ENCODE results near the gene FBN3.
"Not testable (repeated sequence)": the region's sequence is repeated elsewhere in the genome, so short reads cannot be mapped to it uniquely, and the experiment has no call there.

The FBN3 gene

DNA sequence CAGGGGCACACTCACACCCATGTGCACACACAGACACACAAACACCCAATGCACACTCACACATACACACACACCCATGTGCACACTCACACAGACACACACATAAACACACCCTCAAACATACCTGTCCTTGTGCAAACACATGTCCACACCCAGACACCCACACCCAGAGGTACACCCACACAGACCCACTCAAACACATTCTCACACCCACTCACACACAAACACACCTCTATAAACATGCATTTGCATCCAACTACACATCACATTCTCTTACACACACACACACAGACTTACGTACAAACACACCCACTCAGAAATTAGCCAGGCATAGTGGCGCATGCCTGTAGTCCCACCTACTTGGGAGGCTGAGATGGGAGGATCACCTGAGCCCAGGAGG lies 31.4 kb downstream of the FBN3 start:
- DNase-seq = no peak

DNA sequence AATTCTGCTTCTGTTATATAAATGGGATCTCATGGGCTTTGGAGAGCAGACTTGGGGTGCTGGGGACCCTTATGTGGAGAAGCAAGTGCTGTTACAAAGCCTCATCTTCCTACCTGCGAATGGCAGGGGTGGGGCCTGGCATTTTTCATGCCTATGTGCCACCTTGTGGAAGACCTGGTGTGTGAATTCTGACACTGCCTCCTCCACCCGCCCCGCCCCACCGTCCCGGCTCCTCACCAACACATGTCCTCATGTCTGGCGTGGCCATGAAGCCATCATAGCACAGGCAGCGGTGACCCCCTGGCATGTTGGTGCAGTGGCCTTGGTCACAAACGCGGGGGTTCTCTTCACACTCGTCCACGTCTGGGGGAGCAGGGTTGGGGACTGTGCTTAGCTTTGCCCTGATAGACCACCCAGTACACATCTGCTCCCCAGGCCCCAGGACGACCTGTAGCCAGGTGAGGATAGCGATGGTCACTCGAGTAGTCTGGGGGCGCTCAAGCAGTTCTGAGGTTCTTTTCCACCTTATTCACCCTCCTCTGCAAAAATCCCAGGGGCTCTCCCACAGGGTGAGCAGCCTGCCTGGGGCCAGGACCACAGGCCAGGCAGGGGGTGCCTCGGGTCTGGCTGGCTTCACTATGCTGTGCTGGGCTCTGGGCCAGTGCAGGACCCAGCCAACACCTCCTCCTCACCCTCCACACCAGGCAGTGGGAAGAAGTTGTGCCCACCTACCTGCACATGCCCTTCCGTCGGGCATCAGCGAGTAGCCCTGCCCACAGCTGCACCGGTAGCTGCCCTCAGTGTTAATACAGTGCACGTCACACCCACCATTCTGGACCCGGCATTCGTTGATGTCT lies 32.7 kb downstream of the FBN3 start:
- DNase-seq = no peak

DNA sequence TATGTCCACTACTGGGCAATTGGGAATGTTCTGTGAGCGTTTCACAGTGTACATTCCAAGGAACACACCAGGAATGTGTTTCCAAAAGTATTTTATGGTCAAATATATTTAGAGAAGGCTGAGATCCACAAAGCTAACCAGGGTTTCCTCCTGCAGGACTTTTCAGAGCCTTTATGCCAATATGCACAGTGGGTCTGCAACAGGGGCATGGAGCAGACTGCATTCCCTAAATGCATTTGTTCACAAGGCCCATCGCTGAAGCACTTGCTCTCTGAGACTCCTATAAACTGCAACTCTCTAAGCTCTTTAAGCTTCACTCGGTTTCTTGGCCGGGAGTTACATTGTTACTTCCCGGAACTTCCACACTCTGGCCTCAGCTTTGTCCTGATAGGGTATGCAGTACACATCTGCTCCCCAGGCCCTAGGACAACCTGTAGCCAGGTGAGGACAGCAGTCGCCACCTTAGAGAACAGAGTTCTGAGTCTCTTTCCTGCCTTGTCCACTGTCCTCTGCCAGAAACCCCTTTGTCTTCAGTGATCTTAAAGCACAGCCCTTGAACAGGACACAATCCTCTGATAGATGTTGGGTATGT lies 33.5 kb downstream of the FBN3 start:
- DNase-seq = no peak

DNA sequence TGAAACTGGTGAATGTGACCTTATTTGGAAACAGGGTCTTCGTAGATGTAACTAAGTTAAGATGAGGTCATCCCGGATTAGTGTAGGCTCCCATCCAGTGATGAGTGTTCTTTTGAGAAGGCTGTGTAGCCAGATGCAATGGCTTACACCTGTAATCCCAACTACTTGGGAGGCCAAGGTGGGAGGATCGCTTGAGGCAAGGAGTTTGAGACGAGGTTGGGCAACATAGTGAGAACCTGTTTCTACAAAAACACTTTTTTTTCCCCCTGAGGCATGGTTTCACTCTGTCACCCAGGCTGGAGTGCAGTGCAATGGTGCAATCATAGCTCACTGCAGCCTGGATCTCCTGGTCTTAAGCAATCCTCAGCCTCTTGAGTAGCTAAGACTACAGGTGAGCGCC lies 36.4 kb downstream of the FBN3 start:
- DNase-seq = no peak

DNA sequence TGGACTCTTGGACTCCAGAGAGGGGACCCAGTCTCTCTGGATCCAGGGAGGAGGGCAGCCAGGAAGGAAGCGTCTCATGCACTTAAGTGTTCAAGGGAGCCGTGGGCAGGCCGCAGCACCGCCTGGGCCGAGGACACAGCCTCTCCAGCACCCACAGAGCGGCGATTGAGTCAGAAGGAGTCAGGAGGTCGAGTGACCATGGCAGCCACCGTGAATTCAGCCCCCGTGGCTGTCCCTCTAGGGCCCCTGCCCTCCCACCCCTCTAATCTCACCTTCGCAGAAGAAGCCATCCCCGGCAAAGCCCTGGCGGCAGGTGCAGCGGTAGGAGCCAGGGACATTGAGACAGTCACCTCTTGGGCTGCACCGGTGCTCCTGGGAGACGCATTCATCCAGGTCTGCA lies 38.0 kb downstream of the FBN3 start:
- no peak for DNase-seq

DNA sequence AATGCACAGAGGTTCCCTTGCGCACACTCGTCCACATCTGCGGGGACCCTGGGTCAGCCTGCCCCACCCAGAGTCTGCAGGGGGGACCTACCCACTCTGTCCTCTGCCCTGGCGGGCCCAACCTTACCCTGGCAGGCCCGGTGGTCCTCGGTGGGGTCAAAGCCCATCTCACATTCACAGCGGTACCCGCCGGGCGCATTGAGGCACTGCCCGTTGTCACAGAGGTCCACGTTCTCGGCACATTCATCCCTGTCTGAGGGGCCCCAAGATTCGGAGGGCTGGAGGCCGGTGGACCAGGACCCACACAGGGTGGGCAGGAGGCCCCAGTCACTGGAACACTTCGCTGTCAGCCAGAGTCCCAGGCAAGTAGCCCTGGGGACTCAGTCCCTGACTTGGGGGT lies 38.5 kb downstream of the FBN3 start:
- DNase-seq = no peak

DNA sequence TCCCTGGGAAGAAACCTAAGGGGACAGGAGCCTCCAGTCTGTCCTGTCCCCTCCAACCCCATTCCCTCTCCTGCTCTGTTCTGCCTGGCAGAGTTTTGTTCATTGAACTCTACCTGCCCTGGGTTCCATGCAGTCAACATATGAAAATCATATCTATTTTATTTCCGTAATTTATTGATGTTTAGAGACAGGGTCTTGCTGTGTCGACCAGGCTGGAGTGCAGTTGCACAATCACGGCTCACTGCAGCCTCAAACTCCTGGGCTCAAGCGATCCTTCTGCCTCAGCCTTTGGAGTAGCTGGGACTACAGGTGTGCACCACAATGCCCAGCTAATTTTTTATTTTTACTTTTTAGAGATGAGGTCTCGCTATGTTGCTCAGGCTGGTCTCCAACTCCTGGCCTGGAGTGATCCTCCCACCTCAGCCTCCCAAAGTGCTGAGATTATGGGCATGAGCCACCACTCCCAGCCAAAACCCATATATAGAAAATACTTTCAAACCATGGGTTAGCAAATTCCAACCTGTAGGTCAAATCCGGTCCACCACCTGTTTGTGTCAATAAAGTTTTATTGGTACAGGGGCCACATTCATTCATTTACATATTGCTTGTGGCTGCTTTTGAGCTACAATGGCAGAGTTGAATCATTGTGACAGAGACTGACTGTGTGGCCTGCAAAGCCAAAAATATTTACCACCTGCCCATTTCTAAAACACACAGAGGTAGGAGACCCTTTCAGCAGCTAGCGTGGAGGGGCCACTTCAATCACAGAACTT lies 39.3 kb downstream of the FBN3 start:
- no peak for DNase-seq

DNA sequence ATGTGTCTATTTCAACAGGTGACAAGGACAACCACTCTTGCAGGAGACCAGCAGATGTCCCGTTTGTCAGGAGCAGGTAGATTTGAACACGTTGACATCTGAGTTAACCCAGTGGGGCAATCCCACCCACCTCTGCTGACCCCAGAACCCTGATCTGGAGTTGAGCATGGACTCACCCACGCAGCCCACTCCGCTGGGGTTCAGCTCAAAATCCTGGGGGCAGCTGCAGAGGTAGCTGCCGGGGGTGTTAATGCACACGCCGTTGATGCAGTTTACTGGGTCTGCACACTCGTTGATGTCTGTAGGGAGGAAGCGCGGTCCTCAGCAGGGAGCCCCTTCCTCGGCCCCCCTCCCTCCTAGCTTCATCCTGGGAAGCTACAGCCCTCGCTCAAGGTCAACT lies 39.9 kb downstream of the FBN3 start:
- no peak for DNase-seq

DNA sequence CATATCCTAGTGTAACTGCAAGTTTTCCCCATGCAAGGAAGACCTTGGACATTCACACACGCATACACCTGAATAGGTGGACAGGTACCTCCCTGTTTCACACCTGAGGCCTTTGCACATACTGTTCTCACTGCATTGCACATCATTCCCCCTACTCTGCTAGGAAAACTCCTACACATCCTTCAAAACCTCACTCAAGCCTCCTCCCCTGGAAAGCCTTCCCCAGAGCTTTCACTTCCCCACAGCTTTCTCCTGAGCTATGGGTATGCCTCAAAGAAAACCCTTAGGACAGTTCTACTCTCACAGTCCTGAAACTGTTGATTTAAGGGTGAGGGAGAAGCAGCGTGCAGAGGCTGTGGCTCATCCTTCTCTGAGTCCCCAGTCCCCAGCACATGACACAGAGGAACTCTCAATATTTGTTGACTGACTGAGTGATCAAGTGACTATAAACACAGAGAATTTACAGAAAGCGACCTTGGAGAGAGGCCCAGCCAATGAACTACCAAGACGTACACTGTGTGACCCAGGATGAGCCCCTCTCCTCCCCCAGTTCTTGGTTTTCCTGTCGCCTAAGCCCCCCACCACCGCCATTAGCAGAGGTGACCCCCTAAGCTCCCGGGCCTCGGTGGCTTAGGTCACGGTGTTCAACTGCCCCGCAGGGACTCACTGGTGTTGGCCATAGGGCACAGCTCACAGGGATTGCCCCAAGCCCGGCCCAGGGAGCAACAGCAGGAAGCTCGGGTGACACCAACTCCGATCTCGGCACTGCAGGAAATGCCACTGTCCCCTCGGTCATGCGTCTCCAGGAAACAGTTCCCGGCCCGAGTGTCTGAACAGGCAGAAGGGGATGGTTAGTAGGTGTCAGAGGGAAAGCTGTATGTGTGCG lies 40.6 kb downstream of the FBN3 start:
- no peak for DNase-seq

DNA sequence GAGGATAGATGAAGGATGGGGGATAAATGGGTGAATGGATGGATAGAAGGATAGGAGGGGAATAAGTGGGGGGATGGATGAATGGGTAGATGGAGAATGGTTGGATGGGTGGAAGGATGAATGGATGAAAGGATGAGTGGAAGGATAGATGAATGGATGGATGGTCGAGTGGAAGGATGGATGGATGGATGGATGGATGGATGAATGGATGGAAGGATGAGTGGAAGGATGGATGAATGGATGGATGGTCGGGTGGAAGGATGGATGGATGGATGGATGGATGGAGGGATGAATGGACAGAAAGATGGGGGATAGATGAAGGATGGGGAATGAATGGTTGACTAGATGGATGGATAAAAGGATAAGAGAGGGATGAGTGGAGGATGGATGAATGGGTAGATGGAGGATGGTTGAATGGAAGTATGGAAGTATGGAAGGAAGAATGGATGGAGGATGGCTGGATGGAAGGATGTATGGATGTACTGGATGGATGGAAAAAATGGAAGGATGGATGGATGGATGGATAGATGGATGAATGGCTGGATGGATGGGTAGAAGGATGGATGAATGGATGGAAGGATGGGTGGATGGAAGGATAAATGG lies 42.0 kb downstream of the FBN3 start:
- no peak for DNase-seq

DNA sequence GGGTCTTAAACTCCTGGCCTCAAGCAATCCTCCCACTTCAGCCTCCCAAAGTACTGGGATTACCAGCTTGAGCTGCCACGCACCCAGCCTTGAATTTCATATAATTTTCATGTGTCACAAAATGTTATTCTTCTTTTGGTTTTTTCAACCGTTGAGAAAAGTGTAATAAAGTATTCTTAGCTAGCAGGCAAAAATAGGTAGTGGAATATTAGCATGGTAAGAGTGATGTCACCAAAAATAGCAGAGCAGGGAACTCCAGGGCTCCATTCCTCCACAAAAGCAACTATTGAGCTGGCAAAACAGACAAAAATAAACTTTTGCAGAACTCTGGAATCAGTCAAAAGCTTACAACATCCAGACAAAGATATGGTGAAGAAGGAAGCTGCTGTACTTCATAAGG lies 43.9 kb downstream of the FBN3 start:
- no peak for DNase-seq

DNA sequence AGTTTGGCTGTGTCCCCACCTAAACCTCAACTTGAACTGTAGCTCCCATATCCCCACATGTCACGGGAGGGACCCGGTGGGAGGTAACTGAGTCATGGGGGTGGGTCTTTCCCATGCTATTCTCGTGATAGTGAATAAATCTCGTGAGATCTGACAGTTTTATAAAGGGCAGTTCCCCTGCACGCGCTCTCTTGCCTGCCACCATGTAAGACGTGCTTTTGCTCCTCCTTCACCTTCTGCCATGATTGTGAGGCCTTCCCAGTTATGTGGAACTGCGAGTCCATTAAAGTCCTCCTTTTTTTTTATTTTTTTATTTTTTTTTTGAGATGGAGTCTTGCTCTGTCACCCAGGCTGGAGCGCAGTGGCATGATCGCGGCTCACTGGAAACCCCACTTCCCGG lies 47.5 kb downstream of the FBN3 start:
- DNase-seq = not testable (repeated sequence)

DNA sequence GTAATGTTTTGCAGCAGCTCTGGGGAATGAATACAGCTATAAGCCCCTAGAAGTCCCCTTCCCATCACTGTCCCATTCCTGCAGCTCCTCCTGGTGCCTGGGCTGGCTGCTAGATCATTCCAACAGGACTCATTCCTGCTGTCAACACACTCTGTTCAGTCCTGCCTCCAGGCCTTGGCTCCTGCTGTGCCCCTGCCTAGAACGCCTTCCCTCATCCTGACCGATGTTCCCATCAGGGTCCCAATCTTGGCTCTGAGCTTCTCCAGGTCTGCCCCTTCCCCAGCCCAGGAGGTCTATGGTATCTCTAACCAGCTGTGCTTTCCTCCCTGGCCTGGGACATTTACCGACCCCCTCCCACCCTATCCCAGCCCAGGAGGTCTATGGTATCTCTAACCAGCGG lies 48.1 kb downstream of the FBN3 start:
- DNase-seq = no peak

DNA sequence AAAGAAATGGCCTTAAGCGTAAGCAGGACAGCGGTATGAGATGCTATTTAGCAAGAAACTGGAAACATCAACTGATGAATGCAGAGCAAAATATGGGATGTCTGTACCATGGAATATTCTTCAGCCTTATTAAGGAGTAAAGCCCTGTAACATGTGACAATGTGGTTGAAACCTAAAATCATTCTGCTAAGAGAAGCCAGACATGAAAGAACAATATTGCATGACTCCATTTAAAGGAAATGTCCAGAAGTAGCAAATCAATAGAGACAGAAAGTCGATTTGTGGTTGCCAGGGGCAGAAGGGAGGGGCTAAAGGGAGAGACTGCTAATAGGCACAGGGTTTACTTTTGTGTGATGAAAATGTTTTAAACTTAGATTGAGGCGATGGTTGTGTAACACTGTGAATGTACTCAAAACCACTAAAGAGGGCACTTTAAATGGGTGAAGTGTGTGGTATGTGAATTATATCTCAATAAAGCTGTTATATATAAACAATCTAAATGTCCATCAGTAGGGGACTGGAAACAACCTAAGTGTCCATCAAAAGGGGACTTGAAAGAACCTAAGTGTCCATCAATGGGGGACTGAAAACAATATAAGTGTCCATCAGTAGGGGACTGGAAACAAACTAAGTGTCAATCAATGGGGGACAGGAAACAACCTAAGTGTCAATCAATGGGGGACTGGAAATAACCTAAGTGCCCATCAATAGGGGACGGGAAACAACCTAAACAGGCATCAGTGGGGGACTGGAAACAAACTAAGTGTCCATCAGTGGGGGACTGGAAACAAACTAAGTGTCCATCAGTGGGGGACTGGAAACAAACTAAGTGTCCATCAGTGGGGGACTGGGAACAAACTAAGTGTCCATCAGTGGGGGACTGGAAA lies 51.5 kb downstream of the FBN3 start:
- no peak for DNase-seq

DNA sequence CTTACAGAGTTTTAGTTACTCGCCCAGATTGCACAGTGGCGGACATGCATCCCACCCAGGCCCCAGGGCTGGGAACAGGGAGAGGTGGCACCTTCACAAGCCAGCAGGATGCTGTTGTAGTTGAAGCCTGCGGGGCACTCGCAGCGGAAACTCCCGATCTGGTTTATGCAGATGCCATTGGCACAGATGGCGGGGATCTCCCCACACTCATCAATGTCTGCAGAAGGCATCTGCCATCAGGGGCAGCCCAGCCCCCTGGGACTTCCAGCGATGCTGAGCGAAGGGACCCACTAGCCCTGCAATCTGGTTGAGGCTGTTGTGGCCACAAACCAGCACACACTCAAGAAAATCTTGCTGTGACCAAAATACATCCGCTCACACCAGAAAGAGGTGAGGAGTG lies 52.2 kb downstream of the FBN3 start:
- DNase-seq = no peak

DNA sequence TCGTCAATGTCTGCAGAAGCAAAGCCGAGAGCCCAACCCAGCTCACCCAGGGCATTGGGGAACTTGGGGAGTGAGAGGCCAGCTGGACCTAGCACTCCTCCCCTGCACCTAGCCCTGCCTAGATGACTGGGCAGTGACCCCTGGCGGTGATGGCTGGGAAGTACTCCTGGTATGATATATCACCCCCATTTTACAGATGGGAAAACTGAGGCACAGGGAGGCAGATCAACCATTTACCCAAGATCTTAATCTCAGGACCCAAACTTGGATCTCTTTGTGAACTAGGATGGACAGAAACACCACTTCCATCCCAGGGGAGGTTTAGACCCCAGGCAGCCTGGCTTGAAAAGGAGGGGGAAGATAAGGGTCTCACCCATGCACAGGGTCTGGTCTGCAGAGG lies 53.3 kb downstream of the FBN3 start:
- no peak for DNase-seq

DNA sequence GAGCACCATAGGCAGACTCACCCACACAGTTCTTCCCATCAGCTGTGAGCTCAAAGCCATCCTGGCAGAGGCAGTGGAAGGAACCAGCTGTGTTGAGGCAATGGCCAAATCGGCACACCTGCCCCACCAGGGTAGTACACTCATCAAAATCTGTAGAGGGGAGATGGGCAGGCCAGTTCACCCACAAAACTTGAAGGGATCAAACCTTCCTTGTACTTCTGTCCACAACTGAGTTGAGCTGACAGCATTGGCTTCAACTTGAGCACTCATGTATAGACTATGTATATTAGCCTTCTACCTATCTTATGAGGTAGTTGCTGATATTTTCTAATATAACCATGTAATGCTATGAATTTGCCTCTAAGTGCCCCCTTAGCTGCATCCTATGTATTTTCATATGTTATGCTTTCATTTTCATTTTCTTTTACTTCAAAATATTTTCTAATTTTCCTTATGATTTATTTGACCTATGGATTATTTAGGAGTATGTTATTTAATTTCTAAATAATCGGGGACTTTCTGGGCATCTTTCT lies 54.0 kb downstream of the FBN3 start:
- DNase-seq = no peak

DNA sequence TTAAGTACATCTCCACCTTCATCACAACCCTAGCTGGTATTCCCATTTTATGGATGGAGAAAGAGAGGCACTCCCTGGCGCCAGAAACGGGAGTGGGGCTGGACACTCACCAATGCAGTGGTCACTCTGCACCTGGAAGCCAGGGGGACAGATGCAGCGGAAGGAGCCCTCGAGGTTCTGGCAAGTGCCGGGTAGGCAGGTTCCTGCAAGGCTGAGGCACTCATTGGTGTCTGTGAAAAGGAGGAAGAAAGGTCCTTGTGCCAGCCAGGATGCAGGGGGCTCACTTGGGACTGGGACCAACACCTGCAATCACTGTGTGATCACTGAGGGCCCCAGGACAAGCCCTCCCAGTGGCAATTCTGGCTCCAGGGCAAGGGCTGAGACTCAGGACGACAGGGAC lies 55.1 kb downstream of the FBN3 start:
- DNase-seq = no peak

DNA sequence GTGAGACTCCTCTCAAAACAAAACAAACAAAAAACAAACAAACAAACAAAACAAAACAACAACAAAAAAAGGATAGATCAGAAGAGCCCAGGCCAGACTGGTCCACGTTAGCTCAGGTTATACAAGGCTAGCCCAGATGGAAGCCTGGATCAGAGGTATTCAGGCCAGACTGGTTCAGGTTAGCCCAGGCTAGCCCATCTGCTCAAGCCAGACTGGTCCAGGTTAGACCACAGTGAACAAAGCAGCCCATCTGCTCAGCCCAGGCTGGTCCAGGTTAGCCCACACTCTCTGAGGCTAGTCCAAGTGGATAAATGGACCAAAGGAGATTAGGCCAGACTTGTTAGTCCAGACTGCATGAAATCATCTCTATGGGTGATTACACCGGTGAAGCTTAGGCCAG lies 55.7 kb downstream of the FBN3 start:
- DNase-seq = no peak

DNA sequence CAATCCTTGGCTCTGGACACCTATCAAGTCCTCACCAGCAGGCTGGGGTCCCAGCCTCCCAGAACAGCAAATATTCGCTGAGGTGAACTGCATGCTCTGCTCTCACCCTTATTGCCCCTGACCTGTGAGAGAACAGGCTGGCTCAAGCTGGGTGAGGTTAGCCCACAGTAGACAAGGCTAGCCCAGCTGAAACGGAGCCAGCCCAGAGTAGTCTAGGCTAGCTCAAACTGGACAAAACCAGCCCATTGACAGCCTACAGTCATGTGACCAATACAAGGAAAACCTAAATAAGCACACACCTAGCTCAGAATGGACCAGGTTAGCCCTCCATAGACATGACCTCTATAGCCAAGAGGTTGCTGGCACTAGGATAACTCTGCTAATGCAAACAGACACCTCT lies 58.4 kb downstream of the FBN3 start:
- DNase-seq = no peak

Data from C1 segment of cervical spinal cord (tissue), 14 donors.